ENCODE data around the gene MAT1A.
"Not testable (repeated sequence)": the region's sequence is repeated elsewhere in the genome, so short reads cannot be mapped to it uniquely, and the experiment has no call there.

Gene MAT1A

DNA sequence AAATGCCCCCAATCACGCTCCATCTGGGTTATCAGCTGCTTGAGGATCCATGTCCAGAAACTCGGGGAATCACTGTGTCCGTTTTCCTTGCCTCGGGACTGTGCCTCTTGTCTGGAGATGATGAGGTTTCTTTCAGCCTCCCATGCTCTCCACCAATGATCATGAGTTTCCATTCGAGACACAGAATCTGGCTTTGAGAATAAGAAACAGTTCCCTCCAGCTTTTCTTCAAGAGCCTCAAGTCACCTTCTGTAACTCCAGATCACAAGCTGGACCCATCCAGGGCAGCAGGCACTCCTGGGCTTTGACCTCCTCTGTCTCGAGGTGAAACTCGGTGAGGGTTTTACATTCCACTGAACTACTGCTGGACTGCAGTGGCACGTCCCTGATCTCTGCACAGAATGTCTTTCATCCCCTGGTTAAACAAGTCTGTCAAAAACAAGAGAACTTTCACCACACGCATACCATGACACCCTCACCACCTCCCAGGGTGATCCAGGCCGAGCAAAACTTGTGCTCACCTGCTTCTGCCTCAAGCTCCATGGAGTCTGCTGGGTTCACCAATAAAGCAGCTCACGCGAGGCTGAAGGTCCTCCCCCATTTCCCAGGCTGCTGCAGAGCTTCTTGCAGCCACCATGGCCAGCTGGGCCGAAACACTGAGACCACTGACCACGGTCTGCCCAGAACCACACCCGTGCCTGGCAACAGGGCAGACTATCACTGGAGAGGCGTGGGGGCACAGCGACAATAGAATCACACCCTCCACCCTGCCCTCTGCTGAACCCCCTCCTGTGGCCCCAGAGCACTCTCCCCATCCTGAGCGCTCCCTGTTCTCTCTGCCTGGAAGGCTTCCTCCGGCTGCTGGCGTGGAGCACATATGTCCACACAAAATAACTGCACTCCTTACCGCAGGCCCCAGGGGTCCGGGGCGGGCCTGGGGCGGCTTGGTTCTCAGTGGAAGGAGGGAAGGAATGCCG is 25.1 kb downstream of the MAT1A start:
- DNase-seq, result no peak

DNA sequence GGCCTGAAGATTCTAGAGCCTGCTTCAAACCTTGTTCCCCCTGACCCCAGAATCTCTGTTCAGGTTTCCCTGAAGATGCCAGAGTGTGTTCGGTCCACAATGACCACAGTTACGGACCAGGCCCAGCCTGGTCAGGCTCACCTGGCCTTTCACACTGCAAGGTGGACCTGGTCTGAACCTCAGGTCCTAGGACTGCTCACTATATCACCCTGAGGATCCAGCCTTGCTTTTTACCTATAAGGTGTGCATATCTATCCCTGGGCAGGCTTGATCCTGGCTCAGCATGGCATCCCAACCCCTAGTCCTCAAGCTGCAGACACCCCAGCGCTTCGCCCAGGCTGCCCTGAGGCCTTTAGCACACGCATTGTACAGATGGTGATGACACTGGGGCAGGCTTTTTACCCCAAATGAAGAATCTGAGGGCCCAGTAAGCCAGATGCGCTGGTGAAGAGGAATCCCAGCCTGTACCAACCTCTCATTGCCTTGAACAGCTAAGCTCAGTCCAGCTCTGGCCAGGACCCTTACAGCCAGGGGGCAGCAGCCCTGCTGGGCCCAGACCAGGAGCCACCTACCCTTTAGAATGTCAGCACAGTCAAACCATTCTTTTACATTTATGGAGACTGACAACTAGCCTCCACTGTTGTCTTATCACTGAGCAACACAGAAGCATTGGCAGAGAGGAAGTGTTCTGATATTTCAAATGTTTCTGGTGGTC is 28.0 kb downstream of the MAT1A start:
- DNase-seq, result no peak

DNA sequence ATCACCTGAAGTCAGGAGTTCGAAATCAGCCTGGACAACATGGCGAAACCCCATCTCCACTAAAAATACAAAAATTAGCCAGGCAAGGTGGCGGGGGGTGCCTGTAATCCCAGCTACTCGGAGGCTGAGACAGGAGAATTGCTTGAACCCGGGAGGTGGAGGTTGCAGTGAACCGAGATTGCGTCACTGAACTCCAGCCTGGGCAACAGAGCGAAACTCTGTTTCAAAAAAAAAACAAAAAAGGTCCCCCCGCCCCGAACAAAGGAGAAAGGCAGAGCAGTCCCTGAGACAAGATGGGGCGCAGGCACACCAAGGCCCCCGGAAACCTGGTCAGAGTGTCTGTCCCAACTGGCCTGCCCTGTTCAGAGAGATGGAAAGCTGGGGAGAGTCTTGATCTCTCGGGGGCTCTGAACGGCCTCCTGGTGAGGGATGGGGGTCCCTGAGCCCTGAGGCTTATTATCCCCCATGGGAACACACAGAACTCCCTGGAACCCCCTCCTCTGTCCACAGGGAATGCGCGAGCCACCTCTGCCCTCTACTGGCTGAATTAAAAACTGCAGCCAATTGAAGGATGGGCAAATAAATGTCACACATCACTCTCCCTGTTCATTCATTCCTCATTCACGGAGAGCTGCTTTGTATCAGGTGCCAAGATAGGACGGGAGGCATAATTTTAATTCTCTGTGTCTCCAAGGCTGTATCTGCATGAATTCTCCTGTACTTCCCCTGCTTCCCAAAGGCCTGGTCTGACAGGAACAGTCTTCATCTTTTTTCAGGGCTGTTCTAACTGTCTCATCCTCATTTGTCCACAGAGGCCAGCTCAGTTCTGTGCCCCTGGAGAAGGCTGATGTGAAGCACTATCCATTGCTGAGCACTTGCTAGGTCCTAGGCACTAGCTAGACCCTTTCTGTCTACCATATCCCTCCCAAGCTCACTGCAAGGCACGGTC is 28.9 kb downstream of the MAT1A start:
- DNase-seq, result peak in 1 of 2 donors; percentile 45

DNA sequence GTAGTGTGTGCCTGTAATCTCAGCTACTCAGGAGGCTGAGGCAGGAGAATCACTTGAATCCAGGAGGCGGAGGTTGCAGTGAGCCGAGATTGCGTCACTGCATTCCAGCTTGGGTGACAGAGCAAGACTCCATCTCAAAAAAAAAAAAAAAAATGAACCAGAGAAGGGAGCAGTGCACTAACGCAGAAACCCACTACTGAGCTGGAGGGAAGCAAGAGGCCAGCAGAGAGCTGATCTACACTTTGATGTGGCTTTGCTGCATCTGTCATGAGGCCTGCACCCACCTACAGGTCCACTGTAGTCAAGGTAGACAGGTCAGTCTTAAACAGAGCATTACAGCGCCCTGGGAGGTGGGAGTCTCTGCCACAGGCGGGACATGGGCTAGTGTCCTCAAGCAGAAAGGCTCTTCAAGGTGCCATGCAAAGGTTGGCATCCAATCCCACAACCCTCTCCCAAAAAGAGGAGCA is 30.0 kb downstream of the MAT1A start:
- no peak for DNase-seq

DNA sequence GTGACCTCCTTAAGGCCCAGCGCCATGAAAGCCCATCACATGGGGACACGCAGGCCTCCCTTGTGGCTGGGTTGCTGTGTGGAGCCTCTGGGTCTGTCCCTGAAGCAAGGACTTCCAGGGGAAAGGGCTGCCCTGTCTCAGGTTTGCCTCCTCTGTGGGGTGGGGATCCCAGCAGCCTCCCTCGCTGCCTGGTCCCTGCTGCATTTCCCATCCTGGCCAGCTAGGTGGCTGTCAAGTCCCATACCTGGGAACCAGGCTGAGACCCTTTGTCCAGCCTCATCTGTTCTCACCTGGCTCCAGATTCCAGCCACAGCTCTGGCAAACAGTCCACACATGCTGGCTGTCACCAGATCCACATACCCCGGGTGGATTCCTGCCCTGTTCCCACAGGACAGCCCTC is 32.7 kb downstream of the MAT1A start:
- not testable (repeated sequence) for DNase-seq

DNA sequence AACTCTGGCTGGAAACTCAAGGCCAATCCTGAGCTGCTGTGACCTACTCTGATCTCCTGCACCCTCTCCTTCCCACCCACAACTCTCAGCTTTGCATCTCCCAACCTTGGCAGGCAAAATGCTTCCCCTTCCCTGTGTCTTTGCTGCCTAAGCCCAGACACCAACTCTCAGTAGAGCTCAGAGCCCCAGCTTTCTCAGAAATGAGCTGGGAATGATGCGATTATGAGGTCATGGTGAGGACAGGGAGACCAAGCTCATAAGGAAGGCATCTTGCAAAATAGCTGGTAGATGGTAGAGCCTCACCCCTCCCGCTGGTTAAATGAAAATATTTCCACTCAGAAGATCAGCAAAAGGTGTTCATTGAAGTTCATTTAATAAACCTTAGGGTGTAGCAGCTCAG is 34.7 kb downstream of the MAT1A start:
- DNase-seq, result not testable (repeated sequence)

DNA sequence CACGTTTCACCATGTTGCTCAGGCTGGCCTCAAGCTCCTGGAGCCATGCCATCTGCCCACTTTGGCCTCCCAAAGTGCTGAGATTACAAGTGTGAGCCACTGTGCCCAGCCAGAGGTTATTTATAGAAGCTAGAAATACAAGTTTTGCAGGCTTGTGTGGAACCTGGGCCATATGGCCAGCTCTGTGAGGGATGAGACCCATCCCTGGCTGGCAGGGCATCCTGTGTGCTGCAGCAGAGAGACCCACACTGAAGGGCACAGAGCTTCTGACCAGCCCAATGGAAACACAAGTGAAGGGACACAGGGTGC is 35.5 kb downstream of the MAT1A start:
- DNase-seq, result not testable (repeated sequence)

DNA sequence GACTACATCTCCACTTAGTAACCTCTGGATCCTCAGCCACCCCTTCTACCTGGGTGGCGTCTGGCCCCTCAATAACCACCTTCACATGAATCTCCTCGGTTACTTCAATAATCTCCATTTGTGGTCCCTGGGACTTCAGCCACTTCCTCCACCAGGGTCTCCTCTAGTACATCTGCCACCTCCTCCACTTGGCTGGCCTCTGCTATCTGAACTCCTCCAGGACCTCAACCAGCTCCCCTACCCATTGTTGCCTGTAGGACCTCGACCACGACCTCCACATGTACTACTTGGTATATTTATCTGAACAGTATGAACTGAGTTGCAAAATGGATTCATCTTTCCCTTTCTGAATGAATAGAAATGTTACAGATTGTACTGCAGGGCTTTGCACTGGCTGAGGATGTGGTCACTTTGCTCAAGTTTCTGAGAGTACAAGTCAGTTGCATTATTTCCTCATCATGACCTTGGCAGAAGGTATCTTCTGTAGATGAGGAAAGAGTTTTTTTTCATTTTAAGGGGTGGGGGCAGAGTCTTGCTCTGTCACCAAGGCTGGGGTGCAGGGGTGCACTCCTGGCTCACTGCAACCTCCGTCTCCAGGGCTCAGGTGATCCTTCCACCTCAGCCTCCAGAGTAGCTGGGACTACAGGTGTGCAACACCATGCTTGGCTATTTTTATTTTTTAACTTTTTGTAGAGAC is 36.0 kb downstream of the MAT1A start:
- no peak for DNase-seq

DNA sequence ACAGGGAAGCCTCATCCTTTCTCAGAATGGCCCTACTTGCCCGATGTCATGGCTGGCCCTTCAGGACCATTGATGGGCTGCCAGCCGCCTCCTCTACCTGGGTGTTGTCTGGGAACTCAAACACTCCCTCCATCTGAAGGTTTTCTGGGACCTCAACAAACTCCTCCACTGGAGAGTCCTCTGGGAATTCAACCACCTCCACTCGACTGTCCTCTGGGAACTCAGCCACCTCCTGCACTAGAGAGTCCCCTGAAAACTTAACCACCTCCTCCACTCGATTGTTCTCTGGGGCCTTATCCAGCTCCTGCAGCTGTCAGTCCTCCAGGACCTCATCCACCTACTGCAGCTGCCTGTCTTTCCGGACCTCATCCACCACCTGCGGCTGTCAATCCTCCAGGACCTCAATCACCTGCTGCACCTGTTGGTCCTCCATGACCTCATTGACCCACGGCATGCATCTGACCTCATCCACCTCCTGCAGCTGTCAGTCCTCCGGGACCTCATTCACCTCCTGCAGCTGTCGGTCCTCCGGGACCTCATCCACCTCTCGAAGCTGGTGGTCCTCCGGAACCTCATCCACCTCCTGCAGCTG is 37.1 kb downstream of the MAT1A start:
- no peak for DNase-seq

DNA sequence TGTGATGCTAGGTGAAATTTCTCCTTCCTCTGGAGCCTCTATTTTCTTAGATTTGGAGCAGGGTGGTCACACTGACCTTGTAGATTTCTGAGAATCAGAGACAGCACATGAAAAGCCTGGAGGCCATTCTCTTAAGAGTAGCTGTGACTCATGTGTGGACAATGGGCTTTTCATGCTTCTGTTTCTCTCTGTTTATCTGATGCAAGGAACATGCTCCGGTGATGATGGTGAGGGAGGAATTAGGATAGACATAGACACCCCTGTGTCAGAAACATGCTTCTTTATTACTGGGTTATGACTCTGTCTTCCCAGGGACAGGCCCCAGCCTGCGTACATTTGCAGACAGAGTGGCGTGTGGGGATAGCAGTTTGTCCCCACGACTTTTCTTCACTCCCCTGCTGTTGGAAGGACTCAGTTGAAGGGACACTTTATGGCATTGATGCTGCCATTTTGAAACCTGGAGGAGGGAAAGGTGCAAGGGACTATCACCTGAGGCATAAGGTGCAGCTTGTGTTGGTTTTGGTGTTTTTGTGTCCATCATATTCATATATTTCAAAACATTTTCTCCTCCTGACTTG is 37.7 kb downstream of the MAT1A start:
- DNase-seq, result not testable (repeated sequence)

DNA sequence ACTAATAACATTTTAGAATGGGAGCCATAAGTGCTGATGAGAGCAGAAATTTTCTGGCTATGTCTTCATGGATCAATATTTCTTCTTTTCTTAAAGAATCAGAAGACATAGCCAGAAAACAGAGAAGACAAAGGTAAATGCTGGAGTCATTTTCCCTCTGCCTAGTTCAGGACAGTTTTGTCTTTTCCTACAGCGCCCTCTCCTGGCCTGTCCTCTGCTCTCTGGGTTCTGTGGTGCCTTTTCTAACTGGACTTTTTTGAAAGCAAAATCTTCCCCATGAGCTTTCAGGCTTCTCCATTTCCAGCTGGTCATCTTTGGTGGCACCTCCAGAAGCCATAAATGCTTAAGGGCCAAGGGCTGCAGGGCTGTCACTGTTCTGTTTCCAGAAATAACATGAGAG is 39.1 kb downstream of the MAT1A start:
- DNase-seq, result not testable (repeated sequence)

DNA sequence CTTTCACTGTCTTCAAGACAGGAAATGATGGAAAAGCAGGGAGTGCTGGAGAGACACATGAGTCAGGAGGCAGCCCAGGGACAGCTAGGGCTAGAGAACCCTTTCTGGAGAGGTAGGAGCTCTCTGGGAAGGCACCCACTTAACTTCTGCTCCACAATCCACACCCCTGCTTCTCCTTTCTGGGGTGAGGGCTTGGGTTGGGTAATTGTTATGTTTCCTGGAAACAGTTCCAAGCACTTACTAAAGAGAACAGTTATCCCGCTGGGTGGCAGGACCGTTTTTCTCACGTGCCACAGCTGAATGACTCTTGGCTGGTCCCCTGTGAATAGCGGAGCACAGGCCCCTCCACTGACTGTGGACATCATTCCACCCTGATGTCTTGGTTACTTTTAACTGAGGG is 39.6 kb downstream of the MAT1A start:
- DNase-seq, result not testable (repeated sequence)

DNA sequence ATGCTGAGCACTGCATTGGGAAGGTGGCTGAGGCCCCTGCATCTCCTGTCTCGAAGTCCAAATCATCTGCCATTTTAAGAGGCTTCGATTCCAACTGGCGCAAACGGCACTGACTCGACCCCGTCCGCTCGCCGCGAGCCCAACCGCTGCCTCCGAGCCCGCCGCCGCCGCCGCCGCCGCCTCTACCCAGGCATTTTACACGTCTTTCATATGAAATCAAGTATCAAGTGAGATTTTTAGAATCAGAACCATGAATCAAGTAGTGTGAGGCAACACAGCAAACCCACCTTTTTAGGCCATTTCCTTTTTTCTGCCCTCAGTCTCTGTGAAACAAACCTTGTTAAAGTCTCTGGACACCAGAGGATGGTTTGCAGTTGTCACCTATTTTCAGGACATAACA is 41.8 kb downstream of the MAT1A start:
- DNase-seq, result not testable (repeated sequence)

DNA sequence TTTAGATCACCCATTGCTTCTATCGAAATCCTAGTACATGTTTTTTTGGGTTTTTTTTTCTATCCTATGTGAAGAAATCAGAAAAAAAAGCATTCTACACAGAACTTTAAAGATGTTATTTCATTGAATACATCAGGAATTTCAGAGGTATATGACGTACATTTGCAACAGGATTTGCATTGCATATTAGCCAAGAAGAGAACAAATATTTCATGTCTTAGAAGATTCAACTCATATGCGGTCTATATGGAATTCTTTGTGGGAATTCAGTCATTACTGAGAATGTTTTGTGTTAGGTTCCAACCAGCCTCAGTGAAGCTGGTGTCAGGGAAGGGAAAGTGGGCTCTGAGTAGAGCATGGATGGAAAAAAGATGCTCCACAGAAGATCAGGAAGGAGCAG is 45.1 kb downstream of the MAT1A start:
- DNase-seq, result not testable (repeated sequence)

DNA sequence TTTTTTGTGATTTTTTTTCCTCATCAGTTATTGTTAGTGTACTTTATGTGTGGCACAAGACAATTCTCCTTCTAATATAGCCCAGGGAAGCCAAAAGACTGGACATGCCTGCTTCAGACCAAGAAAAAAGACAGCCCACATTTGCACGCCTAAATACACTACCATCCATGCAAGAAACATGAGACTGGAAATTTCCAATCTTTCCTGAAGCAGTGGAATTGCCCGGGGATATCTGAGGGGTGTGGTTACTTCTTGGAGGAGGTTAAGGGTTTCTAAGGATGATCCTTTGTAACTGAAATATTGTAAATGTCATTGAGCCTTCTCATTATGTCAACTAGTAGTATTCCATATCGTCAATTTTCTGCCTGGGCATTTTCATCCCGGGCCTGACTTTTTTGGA is 47.1 kb downstream of the MAT1A start:
- not testable (repeated sequence) for DNase-seq

DNA sequence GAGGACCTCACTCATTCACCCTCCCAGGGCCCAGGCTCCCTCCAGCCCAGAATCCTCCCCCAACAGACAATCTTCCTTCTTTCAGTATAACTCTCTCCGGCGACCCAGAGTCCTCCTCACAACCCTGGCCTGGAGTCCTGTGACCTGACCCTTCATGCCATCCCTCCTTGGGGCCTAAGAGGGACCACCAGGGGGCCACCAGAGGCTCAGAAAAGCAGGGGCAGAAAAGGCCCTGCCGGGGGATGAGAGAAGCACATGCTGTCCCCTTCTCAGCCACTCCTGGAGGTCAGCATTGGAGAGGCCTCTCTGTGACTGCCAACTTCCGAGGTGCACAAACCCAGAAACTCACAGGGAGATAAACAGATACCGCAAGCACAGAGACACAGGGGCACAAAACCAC is 53.0 kb downstream of the MAT1A start:
- not testable (repeated sequence) for DNase-seq

DNA sequence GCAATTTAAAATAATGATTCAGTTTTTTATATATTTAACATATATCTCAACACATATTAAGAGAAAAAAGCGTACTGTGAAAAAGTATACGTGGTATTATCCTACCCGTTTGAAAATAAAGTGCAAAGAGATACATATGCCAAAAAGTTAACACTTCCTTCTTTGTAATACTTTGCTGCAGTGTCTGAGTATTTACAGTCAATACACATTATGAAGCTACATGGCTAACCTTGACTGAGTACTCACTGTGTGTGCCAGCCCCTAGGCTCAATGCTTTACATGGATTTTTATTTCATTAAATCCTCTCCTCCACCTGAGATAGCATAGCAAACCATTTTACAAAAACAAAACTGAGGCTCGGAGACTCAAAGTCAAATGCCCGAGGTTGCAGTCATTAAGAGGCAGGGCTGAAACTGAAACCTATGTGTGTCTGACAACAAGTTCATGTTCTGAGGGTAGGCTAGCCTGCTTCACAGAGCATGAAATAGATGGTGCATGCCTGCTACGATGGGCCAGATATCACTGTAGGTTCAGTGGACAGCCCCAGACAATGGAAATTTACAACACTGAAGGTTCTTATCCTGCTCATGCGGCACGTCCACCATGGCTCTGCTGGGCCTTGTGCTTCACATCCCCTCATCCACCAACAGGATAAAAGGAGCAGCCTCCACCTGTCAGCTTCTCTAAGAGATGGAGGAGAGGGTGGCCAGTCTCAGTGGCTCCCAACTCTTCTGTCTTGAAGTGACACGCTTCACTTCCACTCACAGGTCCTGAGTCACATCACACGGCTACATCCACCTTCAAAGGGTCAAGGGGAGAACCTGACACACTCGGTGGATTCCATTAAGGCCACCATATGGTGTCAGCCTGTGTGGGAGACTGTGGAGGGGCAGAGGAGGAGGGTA is 54.9 kb downstream of the MAT1A start:
- not testable (repeated sequence) for DNase-seq

DNA sequence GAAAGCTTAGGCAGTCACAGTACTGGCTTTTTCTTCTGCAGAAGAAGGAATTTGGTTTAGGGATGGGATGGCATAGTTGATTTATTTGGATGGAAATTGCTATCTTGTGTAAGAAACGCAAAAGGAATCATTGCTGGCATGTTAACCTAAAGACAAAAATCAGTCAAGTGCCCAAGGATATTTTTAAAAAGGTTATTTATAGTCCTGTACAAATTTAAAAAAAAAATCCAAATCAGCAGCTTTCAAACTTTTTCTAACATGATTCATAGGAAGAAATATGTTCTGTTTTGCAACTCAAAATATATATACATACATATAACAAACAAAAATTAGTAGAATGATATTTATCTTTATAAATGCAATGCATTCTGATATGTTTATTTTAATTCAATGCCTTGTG is 55.6 kb downstream of the MAT1A start:
- not testable (repeated sequence) for DNase-seq

DNA sequence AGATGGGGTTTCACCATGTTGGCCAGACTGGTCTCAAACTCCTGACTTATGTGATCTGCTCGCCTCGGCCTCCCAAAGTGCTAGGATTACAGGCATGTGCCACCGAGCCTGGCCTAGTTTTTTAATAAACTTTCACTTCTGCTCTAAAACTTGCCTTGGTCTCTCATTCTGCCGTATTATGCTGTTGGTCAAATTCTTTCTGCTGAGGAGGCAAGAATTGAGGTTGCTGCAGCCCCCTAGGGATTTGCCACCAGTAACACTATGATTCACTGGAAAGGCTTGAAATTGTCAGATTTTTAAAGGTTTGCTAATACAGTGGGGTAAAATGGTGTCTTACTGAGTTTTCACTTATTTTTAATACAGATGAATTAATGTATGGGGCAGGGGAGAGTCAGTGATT is 62.7 kb downstream of the MAT1A start:
- DNase-seq, result not testable (repeated sequence)

DNA sequence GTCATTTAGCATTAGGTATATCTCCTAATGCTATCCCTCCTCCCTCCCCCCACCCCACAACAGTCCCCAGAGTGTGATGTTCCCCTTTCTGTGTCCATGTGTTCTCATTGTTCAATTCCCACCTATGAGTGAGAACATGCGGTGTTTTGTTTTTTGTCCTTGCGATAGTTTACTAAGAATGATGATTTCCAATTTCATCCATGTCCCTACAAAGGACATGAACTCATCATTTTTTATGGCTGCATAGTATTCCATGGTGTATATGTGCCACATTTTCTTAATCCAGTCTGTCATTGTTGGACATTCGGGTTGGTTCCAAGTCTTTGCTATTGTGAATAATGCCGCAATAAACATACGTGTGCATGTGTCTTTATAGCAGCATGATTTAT is 66.4 kb downstream of the MAT1A start:
- DNase-seq, result not testable (repeated sequence)

All from activated CD4-positive, alpha-beta T cell treated with anti-CD3 and anti-CD28 coated beads for 4 hours (primary cell).